ENCODE results near the gene EZH2.

EZH2 gene

GRCh38 chr7:148783801-148784527, 100.1 kb downstream of the EZH2 start:
- no peak overlapping the region for H4K12ac ChIP-seq (ENCODE audit: low read depth, low read length)
- no peaks in the 10 kb centered on the region for H3K79me2 ChIP-seq (ENCODE audit: control insufficient read depth, insufficient read depth, low read length, poor library complexity)
- H2AK5ac ChIP-seq (ENCODE audit: low read length) = no peak overlapping the region
- H4K8ac ChIP-seq (ENCODE audit: low read depth, low read length) = no peak overlapping the region
- no peaks in the 10 kb centered on the region for H3K27me3 ChIP-seq (ENCODE audit: insufficient read depth, low read length)
- no peak overlapping the region for H2BK12ac ChIP-seq (ENCODE audit: low read length)
- no peak overlapping the region for H3K23ac ChIP-seq (ENCODE audit: low read length)
- H3K4ac ChIP-seq (ENCODE audit: low read depth, low read length) = no peak overlapping the region
- H3K79me1 ChIP-seq (ENCODE audit: low read length) = no peaks in the 10 kb centered on the region
- H2BK5ac ChIP-seq (ENCODE audit: low read depth, low read length, poor library complexity) = no peak overlapping the region
- H4K91ac ChIP-seq (ENCODE audit: low read depth, low read length) = no peak overlapping the region
- no peak overlapping the region for H2BK120ac ChIP-seq (ENCODE audit: insufficient read depth, low read length, poor library complexity)
- peaks cover 43 to 50% of the 10 kb centered on the region in 2 experiments for H3K36me3 ChIP-seq (ENCODE audit: control insufficient read depth in 1 of 2, insufficient read depth in 2 of 2, low read length in 2 of 2)
- DNase-seq = no peak
- no peak overlapping the region for H3K14ac ChIP-seq (ENCODE audit: low read length)
- no peak overlapping the region for H3K18ac ChIP-seq (ENCODE audit: low read length)
- WGBS (ENCODE audit: extremely low coverage, insufficient coverage, insufficient read length) = no CpG with 5 or more reads among the region's 15 CpGs
- no peak overlapping the region for H2AFZ ChIP-seq (ENCODE audit: insufficient read depth, low read length, poor library complexity)
- no peaks in the 10 kb centered on the region for H3K4me1 ChIP-seq (ENCODE audit: control insufficient read depth in 1 of 2, insufficient read depth in 2 of 2, low read length in 2 of 2)
- H3K4me2 ChIP-seq (ENCODE audit: low read length) = no peak overlapping the region
- H3K27ac ChIP-seq (ENCODE audit: low read depth, low read length) = no peak overlapping the region
- H3K9ac ChIP-seq (ENCODE audit: low read length) = no peak overlapping the region
- H3K4me3 ChIP-seq (ENCODE audit: low read depth, low read length) = no peak overlapping the region
- H3K9me3 ChIP-seq (ENCODE audit: insufficient read depth, low read depth, low read length) = peaks cover 2% of the 10 kb centered on the region

DNA sequence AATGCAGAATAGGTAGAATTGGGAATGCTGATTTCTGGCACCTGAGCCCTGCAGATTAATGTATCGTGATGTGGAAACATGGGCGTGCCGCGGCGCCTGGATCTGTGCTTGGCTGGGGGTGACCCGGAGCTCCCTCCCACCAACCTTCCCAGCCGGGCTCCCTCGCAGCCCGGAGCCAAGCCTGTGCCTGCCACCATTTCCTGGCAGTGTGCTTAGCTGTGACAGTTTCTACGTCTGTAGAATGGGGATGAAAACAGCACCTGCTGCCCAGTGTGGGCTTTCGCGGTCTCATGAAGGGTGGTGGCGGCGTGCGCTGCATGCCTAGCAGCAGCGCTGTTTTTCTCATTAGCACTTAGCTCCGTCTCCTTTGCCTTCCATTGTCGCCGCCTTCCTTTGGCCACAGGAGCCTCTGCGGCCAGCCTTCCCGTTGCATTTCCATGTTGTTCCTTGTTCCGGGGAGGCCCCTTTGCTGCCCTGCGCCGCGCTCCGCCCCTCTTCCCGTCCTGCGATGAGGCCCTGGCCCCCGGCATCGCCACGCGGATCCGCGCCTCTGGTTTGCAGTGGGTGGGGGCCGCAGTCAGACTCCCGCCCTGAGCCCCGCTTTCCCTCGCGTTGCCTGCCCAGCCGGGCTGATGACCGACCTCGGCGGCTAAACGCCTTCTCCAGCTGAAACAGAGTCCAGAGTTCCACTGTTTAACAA, 101.2 kb downstream of the EZH2 start:
- no peak overlapping the region for H3K4me3 ChIP-seq (ENCODE audit: low read depth, low read length)

DNA sequence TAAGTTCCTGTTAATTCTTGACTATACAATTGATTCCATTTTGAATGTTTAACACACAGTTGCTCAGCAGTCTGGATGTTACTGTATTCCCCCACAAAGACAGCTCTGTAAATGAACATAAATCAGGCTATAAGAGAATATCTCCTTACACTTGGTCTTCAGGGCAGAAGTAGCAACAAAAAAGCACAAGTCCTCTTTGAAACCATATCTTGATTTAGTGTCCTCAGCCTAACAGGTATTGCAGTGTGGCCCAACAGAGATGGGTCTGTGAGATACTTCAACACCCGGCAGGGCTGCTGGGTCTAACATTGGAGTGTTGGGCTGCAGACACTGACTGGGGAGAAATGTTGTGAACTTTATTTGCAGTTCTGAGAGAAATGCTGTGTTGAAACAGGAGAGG, 109.6 kb downstream of the EZH2 start:
- DNase-seq = no peak
- Histone ChIP-seq H3K4me2 (ENCODE audit: low read length) (no peak overlapping the region), H4K12ac (ENCODE audit: low read depth, low read length) (no peak overlapping the region), H4K8ac (ENCODE audit: low read depth, low read length) (no peak overlapping the region), H3K27me3 (ENCODE audit: insufficient read depth, low read length) (no peaks in the 10 kb centered on the region), H3K27ac (ENCODE audit: low read depth, low read length) (no peak overlapping the region), H2BK5ac (ENCODE audit: low read depth, low read length, poor library complexity) (no peak overlapping the region), H3K4me3 (ENCODE audit: low read depth, low read length) (no peak overlapping the region), H2BK120ac (ENCODE audit: insufficient read depth, low read length, poor library complexity) (no peak overlapping the region), H3K4ac (ENCODE audit: low read depth, low read length) (no peak overlapping the region), H2BK12ac (ENCODE audit: low read length) (no peak overlapping the region), H2AFZ (ENCODE audit: insufficient read depth, low read length, poor library complexity) (no peak overlapping the region), H2AK5ac (ENCODE audit: low read length) (no peak overlapping the region), H3K79me1 (ENCODE audit: low read length) (no peaks in the 10 kb centered on the region), H3K36me3 (ENCODE audit: control insufficient read depth in 1 of 2, insufficient read depth in 2 of 2, low read length in 2 of 2) (peaks cover 18 to 25% of the 10 kb centered on the region in 2 experiments), H3K9ac (ENCODE audit: low read length) (no peak overlapping the region), H3K14ac (ENCODE audit: low read length) (no peak overlapping the region), H3K79me2 (ENCODE audit: control insufficient read depth, insufficient read depth, low read length, poor library complexity) (no peaks in the 10 kb centered on the region), H3K9me3 (ENCODE audit: insufficient read depth, low read depth, low read length) (peaks cover 1% of the 10 kb centered on the region), H3K23ac (ENCODE audit: low read length) (no peak overlapping the region), H3K18ac (ENCODE audit: low read length) (no peak overlapping the region), H3K4me1 (ENCODE audit: control insufficient read depth in 1 of 2, insufficient read depth in 2 of 2, low read length in 2 of 2) (peaks cover 3% of the 10 kb centered on the region in 2 experiments), H4K91ac (ENCODE audit: low read depth, low read length) (no peak overlapping the region)
- WGBS (ENCODE audit: extremely low coverage, insufficient coverage, insufficient read length) = no CpG with 5 or more reads among the region's 1 CpG

More for the DNA sequence above, 101.2 kb downstream of the EZH2 start:
- no peaks in the 10 kb centered on the region for H3K79me2 ChIP-seq (ENCODE audit: control insufficient read depth, insufficient read depth, low read length, poor library complexity)
- no peak overlapping the region for H4K91ac ChIP-seq (ENCODE audit: low read depth, low read length)
- H3K27me3 ChIP-seq (ENCODE audit: insufficient read depth, low read length) = no peaks in the 10 kb centered on the region
- no peak overlapping the region for H3K4ac ChIP-seq (ENCODE audit: low read depth, low read length)
- no peak overlapping the region for H2BK12ac ChIP-seq (ENCODE audit: low read length)
- no peaks in the 10 kb centered on the region for H3K79me1 ChIP-seq (ENCODE audit: low read length)
- H3K4me1 ChIP-seq (ENCODE audit: control insufficient read depth in 1 of 2, insufficient read depth in 2 of 2, low read length in 2 of 2) = no peaks in the 10 kb centered on the region
- H3K14ac ChIP-seq (ENCODE audit: low read length) = no peak overlapping the region
- H2BK5ac ChIP-seq (ENCODE audit: low read depth, low read length, poor library complexity) = no peak overlapping the region
- H4K12ac ChIP-seq (ENCODE audit: low read depth, low read length) = no peak overlapping the region
- H2AFZ ChIP-seq (ENCODE audit: insufficient read depth, low read length, poor library complexity) = no peak overlapping the region
- no peak overlapping the region for H3K27ac ChIP-seq (ENCODE audit: low read depth, low read length)
- no peak overlapping the region for H2AK5ac ChIP-seq (ENCODE audit: low read length)
- WGBS (ENCODE audit: extremely low coverage, insufficient coverage, insufficient read length) = no CpG with 5 or more reads among the region's 44 CpGs
- no peak overlapping the region for H3K23ac ChIP-seq (ENCODE audit: low read length)
- H3K9ac ChIP-seq (ENCODE audit: low read length) = no peak overlapping the region
- no peak overlapping the region for H3K4me2 ChIP-seq (ENCODE audit: low read length)
- H3K18ac ChIP-seq (ENCODE audit: low read length) = peak overlapping the region; percentile 3
- peaks cover 2% of the 10 kb centered on the region for H3K9me3 ChIP-seq (ENCODE audit: insufficient read depth, low read depth, low read length)
- no peak overlapping the region for H2BK120ac ChIP-seq (ENCODE audit: insufficient read depth, low read length, poor library complexity)
- no peak overlapping the region for H4K8ac ChIP-seq (ENCODE audit: low read depth, low read length)
- DNase-seq = no peak
- H3K36me3 ChIP-seq (ENCODE audit: control insufficient read depth in 1 of 2, insufficient read depth in 2 of 2, low read length in 2 of 2) = peaks cover 37 to 45% of the 10 kb centered on the region in 2 experiments

- Histone ChIP-seq H3K4ac (ENCODE audit: low read depth, low read length) (no peak overlapping the region), H3K18ac (ENCODE audit: low read length) (no peak overlapping the region), H2BK12ac (ENCODE audit: low read length) (no peak overlapping the region), H4K91ac (ENCODE audit: low read depth, low read length) (no peak overlapping the region), H3K9me3 (ENCODE audit: insufficient read depth, low read depth, low read length) (peaks cover 1% of the 10 kb centered on the region), H3K9ac (ENCODE audit: low read length) (no peak overlapping the region), H2BK5ac (ENCODE audit: low read depth, low read length, poor library complexity) (no peak overlapping the region), H3K36me3 (ENCODE audit: control insufficient read depth in 1 of 2, insufficient read depth in 2 of 2, low read length in 2 of 2) (peaks cover 16 to 23% of the 10 kb centered on the region in 2 experiments), H2BK120ac (ENCODE audit: insufficient read depth, low read length, poor library complexity) (no peak overlapping the region), H4K8ac (ENCODE audit: low read depth, low read length) (no peak overlapping the region), H3K4me2 (ENCODE audit: low read length) (no peak overlapping the region), H2AFZ (ENCODE audit: insufficient read depth, low read length, poor library complexity) (no peak overlapping the region), H3K79me2 (ENCODE audit: control insufficient read depth, insufficient read depth, low read length, poor library complexity) (no peaks in the 10 kb centered on the region), H3K27ac (ENCODE audit: low read depth, low read length) (no peak overlapping the region), H3K79me1 (ENCODE audit: low read length) (no peaks in the 10 kb centered on the region), H2AK5ac (ENCODE audit: low read length) (no peak overlapping the region), H3K4me3 (ENCODE audit: low read depth, low read length) (no peak overlapping the region), H3K4me1 (ENCODE audit: control insufficient read depth in 1 of 2, insufficient read depth in 2 of 2, low read length in 2 of 2) (peaks cover 3% of the 10 kb centered on the region in 2 experiments), H3K14ac (ENCODE audit: low read length) (no peak overlapping the region), H3K23ac (ENCODE audit: low read length) (no peak overlapping the region), H4K12ac (ENCODE audit: low read depth, low read length) (no peak overlapping the region), H3K27me3 (ENCODE audit: insufficient read depth, low read length) (no peaks in the 10 kb centered on the region)
- WGBS (ENCODE audit: extremely low coverage, insufficient coverage, insufficient read length) = no CpG with 5 or more reads among the region's 10 CpGs
- DNase-seq = no peak
These were observed 110.8 kb downstream of the EZH2 start for GRCh38 chr7:148773334-148773733.
